ENCODE measurements around the gene JPH3. TPM values are rescaled to one million over a fixed set of nuclear protein-coding genes. Genes with fewer than 3 reads are reported as not detected.

JPH3 gene
- total RNA-seq, 1 experiment from 2014 or later: 32.7 TPM

DNA sequence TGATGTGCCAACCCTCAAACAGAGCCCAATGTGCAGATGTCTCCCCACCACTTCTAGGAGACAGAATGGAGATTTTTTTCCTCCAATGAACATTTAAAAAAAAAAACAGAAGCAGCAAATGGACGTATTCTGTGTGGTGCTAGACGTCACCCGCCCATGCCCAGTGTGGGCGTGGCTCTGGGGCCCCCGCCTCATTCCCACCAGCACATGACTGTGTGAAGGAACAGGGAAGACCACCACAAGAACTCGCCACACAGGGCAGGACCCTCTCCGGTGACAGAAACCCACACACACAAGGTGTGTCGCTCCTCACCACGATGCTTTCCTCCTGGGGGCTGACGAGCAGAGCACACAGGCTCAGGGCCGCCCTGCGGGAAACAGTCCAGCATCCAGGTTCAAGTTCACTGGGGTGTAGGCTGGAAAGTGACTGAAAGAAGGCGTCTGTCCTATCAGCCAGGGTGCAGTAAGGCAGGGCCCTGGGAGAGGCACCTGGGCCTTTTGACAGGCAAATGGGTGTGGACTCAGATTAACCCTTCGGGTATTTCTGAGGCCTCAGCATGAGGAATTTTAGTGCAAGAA, 110.0 kb downstream of the JPH3 start:
- Histone ChIP-seq H4K91ac (ENCODE audit: insufficient read length, low read depth, low read length) (no peak overlapping the region), H2BK120ac (ENCODE audit: low read depth, low read length, poor library complexity, severe bottlenecking) (no peak overlapping the region), H2BK12ac (ENCODE audit: insufficient read length, low read depth, low read length) (no peak overlapping the region), H2AFZ (ENCODE audit: low read length) (no peak overlapping the region), H4K20me1 (ENCODE audit: control insufficient read depth, insufficient read depth, insufficient read length) (no peaks in the 10 kb centered on the region), H3K4me1 (ENCODE audit: insufficient read depth, low read length) (no peaks in the 10 kb centered on the region), H3K27ac (ENCODE audit: insufficient read length, low read depth, low read length) (no peak overlapping the region), H3K56ac (ENCODE audit: insufficient read length, low read depth, low read length) (no peak overlapping the region), H3K4me2 (ENCODE audit: insufficient read depth, insufficient read length, low read length) (no peak overlapping the region), H3K18ac (ENCODE audit: insufficient read length, low read depth, low read length) (no peak overlapping the region), H3T11ph (ENCODE audit: low read length) (no peak overlapping the region), H3K9me3 (ENCODE audit: control insufficient read depth, low read depth, low read length) (no peaks in the 10 kb centered on the region), H3K79me2 (ENCODE audit: insufficient read depth, low read length) (no peaks in the 10 kb centered on the region), H2BK5ac (ENCODE audit: insufficient read length, low read length) (no peak overlapping the region), H4K5ac (ENCODE audit: insufficient read length, low read depth, low read length) (no peak overlapping the region), H4K8ac (replicated peaks; ENCODE audit: insufficient read length, low read depth, low read length) (no peak overlapping the region), H3K23me2 (ENCODE audit: insufficient read length, low read depth, low read length, poor library complexity, severe bottlenecking) (no peaks in the 10 kb centered on the region), H3K23ac (ENCODE audit: insufficient read length, low read depth, low read length) (no peak overlapping the region), H2AK5ac (ENCODE audit: insufficient read length, low read length) (no peak overlapping the region), H2BK15ac (ENCODE audit: low read depth, low read length) (no peak overlapping the region), H3K9ac (ENCODE audit: extremely low read depth, insufficient read length, low read length) (no peak overlapping the region), H3K79me1 (ENCODE audit: insufficient read depth, low read depth, low read length, poor library complexity, severe bottlenecking) (no peaks in the 10 kb centered on the region), H3K14ac (ENCODE audit: insufficient read depth, low read length) (no peak overlapping the region), H3K27me3 (ENCODE audit: insufficient read depth, low read length) (no peaks in the 10 kb centered on the region), H2BK20ac (ENCODE audit: low read depth, low read length, poor library complexity, severe bottlenecking) (no peak overlapping the region), H3K4ac (ENCODE audit: low read depth, low read length) (no peak overlapping the region)
- H3K36me3 Mint-ChIP-seq (ENCODE audit: insufficient read depth in 1 of 3, low read depth in 3 of 3): peaks cover 18 to 62% (median 49%) of the 10 kb centered on the region in 3 experiments; a peak in 6 of 7 replicates
- no peak overlapping the region for H3K27ac Mint-ChIP-seq
- no peaks in the 10 kb centered on the region for H3K4me1 Mint-ChIP-seq
- TF ChIP-seq, protein P1, sequence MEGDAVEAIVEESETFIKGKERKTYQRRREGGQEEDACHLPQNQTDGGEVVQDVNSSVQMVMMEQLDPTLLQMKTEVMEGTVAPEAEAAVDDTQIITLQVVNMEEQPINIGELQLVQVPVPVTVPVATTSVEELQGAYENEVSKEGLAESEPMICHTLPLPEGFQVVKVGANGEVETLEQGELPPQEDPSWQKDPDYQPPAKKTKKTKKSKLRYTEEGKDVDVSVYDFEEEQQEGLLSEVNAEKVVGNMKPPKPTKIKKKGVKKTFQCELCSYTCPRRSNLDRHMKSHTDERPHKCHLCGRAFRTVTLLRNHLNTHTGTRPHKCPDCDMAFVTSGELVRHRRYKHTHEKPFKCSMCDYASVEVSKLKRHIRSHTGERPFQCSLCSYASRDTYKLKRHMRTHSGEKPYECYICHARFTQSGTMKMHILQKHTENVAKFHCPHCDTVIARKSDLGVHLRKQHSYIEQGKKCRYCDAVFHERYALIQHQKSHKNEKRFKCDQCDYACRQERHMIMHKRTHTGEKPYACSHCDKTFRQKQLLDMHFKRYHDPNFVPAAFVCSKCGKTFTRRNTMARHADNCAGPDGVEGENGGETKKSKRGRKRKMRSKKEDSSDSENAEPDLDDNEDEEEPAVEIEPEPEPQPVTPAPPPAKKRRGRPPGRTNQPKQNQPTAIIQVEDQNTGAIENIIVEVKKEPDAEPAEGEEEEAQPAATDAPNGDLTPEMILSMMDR (conservative IDR thresholded peaks at IDR 0.05): no peak
- H3K4me3 Mint-ChIP-seq: no peak overlapping the region
- no peaks in the 10 kb centered on the region for H3K9me3 Mint-ChIP-seq
- WGBS (ENCODE audit: extremely low coverage, insufficient read length, low lambda C conversion rate): no CpG with 5 or more reads among the region's 14 CpGs
- no peaks in the 10 kb centered on the region; the same call in none of the 2 replicates for H3K27me3 Mint-ChIP-seq (ENCODE audit: low read depth)
- no peak for DNase-seq

All from H9 (cell line).